HG03139 (cell line): ENCODE data around the gene ZGPAT.
"Not testable (repeated sequence)": the region's sequence is repeated elsewhere in the genome, so short reads cannot be mapped to it uniquely, and the experiment has no call there.

Experiments used
- ATAC-seq: cut with Tn5 transposase; IDR thresholded peaks from one replicate; pipeline ENCODE4 v1.9.1; 2021; ENCODE audit not compliant: unreplicated experiment

The ZGPAT gene

DNA sequence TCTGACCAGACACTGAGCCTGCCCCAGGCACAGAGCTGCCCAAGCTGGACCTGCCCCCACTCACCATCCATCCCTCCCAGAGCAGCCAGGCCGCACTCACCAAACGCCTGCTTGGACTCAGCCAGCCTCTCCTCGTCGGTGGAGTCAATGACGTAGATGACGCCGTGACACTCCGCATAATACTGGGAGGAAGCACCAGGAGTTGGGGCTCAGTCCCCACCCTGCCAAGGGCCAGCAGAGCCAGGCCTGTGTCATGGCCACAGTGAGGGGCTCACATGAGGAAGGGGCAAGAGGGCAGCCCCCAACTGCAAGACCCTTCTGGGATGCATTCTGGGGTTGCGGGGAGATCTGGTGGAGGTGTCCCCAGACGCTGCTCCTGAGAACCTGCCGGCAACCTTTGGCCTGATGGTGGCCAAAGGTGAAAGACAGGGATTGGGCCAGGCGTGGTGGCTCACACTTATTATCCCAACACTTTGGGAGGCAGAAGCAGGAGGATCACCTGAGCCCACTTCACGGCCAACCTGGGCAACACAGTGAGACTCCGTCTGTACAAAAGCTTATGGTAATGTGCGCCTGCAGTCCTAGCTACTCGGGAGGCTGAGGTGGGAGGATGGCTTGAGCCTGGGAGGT lies 5.7 kb upstream of the ZGPAT start:
- no peak for ATAC-seq

- no peak for ATAC-seq
Measured at GRCh38 chr20:63702751-63703470, 4.9 kb upstream of the ZGPAT start.

DNA sequence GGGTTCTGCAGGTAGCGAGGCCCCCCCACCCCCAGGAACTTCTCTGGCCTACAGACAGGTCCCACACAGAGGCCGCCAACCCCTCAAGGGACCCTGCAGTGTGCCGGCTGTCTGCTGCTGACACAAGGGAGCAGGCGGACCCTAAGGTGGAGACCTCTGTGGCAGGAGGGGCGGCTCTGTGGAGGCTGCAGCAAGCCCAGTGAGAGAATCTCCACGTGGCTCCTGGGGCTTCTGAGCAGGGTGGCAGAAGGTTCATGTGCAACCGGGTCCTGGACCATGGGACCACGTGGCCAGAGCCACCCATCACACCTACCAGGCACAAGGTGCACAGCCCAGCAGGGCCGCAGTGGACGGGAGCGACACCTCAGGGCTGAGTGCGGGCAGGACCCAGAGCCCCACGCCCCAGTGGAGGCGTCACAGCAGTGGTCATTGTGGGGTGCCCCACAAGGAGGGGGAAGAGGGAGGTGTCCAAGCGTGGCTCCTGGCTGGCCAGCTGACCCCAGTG lies 4.3 kb upstream of the ZGPAT start:
- no peak for ATAC-seq

GRCh38 chr20:63703976-63704748 lies 3.7 kb upstream of the ZGPAT start:
- ATAC-seq = no peak

DNA sequence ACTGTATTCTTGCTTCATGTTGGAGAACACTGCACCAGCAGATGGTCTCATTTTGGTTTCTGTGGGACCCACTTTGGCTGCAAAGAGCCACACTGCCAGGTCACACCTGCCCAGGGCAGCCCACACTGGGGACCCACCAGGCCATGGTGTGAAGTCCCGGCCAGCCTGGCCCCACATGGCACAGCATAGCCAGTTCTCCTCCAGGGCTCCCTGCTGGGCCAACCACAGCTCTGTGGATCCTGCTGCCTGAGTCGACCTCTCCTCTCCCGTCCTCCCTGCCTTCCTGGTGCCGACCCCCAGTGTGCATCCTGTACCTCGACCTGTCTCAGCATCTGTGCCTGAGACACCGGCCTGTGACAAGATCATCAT lies 3.1 kb upstream of the ZGPAT start:
- ATAC-seq = no peak

DNA sequence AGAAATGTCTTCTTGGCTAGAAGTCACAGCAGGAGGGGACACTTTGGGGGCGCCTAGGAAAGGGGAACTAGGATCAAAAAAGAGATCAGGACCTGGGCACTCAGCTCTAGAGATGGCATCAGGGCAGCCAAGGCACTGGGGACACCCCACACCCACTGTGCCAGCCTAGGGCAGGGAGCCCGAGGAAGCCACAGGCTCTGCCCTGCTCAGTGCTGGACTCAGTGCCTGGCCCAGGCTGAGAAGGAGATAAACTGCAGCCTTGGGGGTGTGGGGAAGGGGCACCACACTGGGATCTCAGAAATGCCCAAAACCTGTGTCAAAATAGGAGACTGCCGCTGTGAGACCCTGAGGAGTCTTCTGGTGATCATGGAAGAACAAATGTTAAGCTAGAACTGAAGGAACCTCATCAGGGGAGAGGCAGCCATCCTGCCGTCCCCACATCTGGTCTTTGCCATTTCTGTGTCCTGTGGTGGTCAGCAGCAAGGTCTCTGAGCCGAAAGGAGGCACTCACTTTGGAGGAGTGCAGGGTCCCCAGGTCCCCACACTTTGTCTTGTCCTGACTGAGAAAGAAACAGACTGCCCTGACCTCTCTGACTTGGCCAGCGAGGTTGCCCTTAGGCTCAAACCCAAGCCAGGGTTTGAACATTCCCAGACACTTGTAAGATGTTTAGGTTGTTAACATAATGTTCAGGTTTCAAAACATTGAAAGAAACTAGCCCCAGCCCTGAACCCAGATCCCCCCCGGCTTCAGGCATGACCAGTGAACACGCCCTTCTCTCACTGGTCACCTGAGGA lies 2.4 kb upstream of the ZGPAT start:
- ATAC-seq = no peak

GRCh38 chr20:63706027-63706695 lies 1.7 kb upstream of the ZGPAT start:
- no peak for ATAC-seq

DNA sequence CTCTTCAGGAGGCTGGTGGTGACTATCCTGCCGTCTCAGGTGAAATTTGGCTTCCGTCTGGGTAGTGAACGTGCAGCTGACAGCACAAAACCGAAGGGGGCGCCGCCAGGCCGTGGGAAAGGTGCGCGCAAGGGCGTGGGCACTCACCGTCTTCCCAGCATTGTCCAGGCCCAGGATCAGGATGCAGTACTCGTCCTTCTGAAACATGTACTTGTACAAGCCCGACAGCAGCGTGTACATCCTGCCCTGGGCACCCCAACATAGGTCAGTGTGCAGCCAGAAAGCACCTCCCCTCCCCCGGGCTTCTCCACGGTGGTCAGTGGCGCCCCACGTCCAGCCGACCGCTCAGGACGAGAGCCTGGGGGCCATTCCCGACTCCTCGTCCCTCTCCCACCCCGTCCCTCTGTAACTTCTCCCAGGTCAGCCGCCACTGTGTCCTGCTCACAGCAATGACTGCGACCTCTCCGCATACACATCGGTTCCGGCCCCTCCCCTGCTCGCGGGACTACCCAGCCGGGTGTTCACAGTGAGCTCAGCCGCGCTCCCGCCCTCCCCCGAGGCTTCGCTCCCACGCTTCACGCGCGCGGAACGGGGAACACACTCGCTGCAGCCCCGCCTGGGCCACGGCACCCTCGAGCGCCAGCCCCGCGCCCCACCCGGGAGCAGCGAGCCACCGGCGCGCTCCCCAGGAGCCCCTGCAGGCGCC lies 834 bp upstream of the ZGPAT start:
- peak; percentile 7 for ATAC-seq

- ATAC-seq = peak; percentile 21
Measured at GRCh38 chr20:63708301-63709148, 686 bp downstream of the ZGPAT start.

DNA sequence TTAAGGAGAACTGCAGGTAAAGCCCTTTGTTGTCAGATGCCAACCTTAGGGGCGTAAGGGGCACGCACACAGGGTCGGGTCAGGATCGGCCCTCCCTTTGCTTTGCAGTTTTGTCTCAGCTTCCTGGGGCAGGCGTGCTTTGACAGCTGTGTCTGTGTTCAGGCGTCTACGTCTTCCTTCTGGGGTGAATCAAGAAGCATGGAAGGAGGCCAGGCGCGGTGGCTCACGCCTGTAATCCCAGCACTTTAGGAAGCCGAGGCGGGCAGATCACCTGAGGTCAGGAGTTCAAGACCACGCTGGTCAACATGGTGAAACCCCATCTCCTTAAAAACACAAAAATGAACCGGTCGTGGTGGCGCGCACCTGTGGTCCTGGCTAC lies 1.3 kb downstream of the ZGPAT start:
- ATAC-seq = no peak

GRCh38 chr20:63711085-63711645 lies 3.3 kb downstream of the ZGPAT start:
- ATAC-seq = no peak

- no peak for ATAC-seq
Measured at GRCh38 chr20:63712191-63712590, 4.4 kb downstream of the ZGPAT start.

GRCh38 chr20:63714858-63715257 lies 7.0 kb downstream of the ZGPAT start:
- ATAC-seq = no peak

GRCh38 chr20:63718996-63719395 lies 11.2 kb downstream of the ZGPAT start:
- no peak for ATAC-seq

DNA sequence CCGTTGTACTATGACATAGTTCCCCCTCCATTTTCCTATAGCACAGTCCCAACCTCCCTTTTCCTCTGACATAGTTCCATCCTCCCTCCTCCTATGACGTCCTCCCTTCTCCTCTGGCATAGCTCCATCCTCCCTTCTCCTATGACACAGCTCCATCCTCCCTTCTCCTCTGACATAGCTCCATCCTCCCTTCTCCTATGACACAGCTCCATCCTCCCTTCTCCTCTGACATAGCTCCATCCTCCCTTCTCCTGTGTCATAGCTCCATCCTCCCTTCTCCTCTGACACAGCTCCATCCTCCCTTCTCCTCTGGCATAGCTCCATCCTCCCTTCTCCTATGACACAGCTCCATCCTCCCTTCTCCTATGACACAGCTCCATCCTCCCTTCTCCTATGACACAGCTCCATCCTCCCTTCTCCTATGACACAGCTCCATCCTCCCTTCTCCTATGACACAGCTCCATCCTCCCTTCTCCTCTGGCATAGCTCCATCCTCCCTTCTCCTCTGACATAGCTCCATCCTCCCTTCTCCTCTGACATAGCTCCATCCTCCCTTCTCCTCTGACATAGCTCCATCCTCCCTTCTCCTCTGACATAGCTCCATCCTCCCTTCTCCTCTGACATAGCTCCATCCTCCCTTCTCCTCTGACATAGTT lies 15.3 kb downstream of the ZGPAT start:
- not testable (repeated sequence) for ATAC-seq

DNA sequence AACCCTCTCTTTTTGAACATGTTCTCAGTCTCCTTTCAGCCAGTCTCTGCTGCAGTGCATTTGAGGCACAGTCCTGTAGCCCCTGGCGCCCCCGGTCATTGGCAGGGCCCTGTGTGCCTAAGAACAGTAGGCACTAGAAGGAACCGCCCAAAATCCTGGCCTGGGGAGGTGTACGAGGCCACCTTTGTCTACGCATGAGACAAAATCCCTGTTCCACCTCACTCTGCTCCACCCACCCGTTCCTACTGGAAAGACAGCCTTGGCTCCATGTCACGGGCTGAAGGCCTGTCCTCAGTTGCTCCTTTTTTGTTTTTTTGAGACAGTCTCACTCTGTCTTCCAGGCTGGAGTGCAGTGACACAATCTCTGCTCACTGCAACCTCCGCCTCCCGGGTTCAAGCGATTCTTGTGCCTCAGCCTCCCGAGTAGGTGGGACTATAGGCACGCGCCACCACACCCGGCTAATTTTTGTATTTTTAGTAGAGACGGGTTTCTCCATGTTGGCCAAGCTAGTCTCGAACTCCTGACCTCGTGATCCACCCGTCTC lies 22.4 kb downstream of the ZGPAT start:
- not testable (repeated sequence) for ATAC-seq

DNA sequence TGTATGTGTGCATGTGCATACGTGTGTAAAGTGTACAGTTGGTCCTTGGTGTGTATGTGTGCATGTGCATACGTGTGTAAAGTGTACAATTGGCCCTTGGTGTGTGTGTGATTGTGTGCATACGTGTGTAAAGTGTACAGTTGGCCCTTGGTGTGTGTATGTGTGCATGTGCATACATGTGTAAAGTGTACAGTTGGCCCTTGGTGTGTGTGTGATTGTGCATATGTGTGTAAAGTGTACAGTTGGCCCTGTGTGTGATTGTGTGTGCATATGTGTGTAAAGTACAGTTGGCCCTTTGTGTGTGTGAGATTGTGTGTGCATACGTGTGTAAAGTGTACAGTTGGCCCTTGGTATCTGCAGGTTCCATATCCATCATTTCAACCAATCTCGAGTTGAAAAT lies 23.6 kb downstream of the ZGPAT start:
- no peak for ATAC-seq
